ENCODE data around the gene EYA3. TPM values are rescaled to one million over a fixed set of nuclear protein-coding genes. Genes with fewer than 3 reads are reported as not detected.

The EYA3 gene
- total RNA-seq, 1 donor from 2014 or later = 17.5 TPM

GRCh38 chr1:28111157-28111556, 22.7 kb upstream of the EYA3 start:
- Mint-ChIP-seq H3K36me3 (ENCODE audit: unreplicated experiment) (no peaks in the 10 kb centered on the region), H3K9me3 (ENCODE audit: unreplicated experiment) (peaks cover 4% of the 10 kb centered on the region), H3K4me1 (ENCODE audit: unreplicated experiment) (no peaks in the 10 kb centered on the region), H3K27ac (ENCODE audit: unreplicated experiment) (no peak overlapping the region), H3K4me3 (ENCODE audit: unreplicated experiment) (no peak overlapping the region), H3K27me3 (ENCODE audit: unreplicated experiment) (no peaks in the 10 kb centered on the region)
- no peak for DNase-seq (ENCODE audit: extremely low spot score, unreplicated experiment)
- TF ChIP-seq CTCF (IDR thresholded peaks at IDR 0.05) = no peak

GRCh38 chr1:28110555-28110954, 22.1 kb upstream of the EYA3 start:
- Mint-ChIP-seq H3K27ac (ENCODE audit: unreplicated experiment) (no peak overlapping the region), H3K4me3 (ENCODE audit: unreplicated experiment) (no peak overlapping the region), H3K4me1 (ENCODE audit: unreplicated experiment) (no peaks in the 10 kb centered on the region), H3K36me3 (ENCODE audit: unreplicated experiment) (no peaks in the 10 kb centered on the region), H3K27me3 (ENCODE audit: unreplicated experiment) (no peaks in the 10 kb centered on the region), H3K9me3 (ENCODE audit: unreplicated experiment) (peaks cover 4% of the 10 kb centered on the region)
- no peak for DNase-seq (ENCODE audit: extremely low spot score, unreplicated experiment)
- TF ChIP-seq CTCF (IDR thresholded peaks at IDR 0.05) = no peak

GRCh38 chr1:28109639-28110038, 21.2 kb upstream of the EYA3 start:
- peaks cover 4% of the 10 kb centered on the region for H3K9me3 Mint-ChIP-seq (ENCODE audit: unreplicated experiment)
- no peak overlapping the region for H3K27ac Mint-ChIP-seq (ENCODE audit: unreplicated experiment)
- TF ChIP-seq CTCF (IDR thresholded peaks at IDR 0.05) = no peak
- no peaks in the 10 kb centered on the region for H3K27me3 Mint-ChIP-seq (ENCODE audit: unreplicated experiment)
- H3K36me3 Mint-ChIP-seq (ENCODE audit: unreplicated experiment) = no peaks in the 10 kb centered on the region
- H3K4me1 Mint-ChIP-seq (ENCODE audit: unreplicated experiment) = no peaks in the 10 kb centered on the region
- DNase-seq (ENCODE audit: extremely low spot score, unreplicated experiment) = no peak
- no peak overlapping the region for H3K4me3 Mint-ChIP-seq (ENCODE audit: unreplicated experiment)

- Mint-ChIP-seq H3K4me1 (ENCODE audit: unreplicated experiment) (no peaks in the 10 kb centered on the region), H3K36me3 (ENCODE audit: unreplicated experiment) (no peaks in the 10 kb centered on the region), H3K27me3 (ENCODE audit: unreplicated experiment) (no peaks in the 10 kb centered on the region), H3K4me3 (ENCODE audit: unreplicated experiment) (no peak overlapping the region), H3K9me3 (ENCODE audit: unreplicated experiment) (peaks cover 4% of the 10 kb centered on the region), H3K27ac (ENCODE audit: unreplicated experiment) (no peak overlapping the region)
- TF ChIP-seq CTCF (IDR thresholded peaks at IDR 0.05) = no peak
- no peak for DNase-seq (ENCODE audit: extremely low spot score, unreplicated experiment)
These were observed 19.6 kb upstream of the EYA3 start for GRCh38 chr1:28108001-28108400.

GRCh38 chr1:28104866-28105467, 16.6 kb upstream of the EYA3 start:
- TF ChIP-seq CTCF (IDR thresholded peaks at IDR 0.05) = no peak
- H3K36me3 Mint-ChIP-seq (ENCODE audit: unreplicated experiment) = no peaks in the 10 kb centered on the region
- peak overlapping the region; percentile 52 for H3K4me3 Mint-ChIP-seq (ENCODE audit: unreplicated experiment)
- H3K4me1 Mint-ChIP-seq (ENCODE audit: unreplicated experiment) = no peaks in the 10 kb centered on the region
- no peak overlapping the region for H3K27ac Mint-ChIP-seq (ENCODE audit: unreplicated experiment)
- H3K9me3 Mint-ChIP-seq (ENCODE audit: unreplicated experiment) = no peaks in the 10 kb centered on the region
- H3K27me3 Mint-ChIP-seq (ENCODE audit: unreplicated experiment) = no peaks in the 10 kb centered on the region
- DNase-seq (ENCODE audit: extremely low spot score, unreplicated experiment) = peak; percentile 44

Data from osteocyte (in vitro differentiated cells).